Measurements from ENCODE around the gene NAV2. TPM values are rescaled to one million over a fixed set of nuclear protein-coding genes. Genes with fewer than 3 reads are reported as not detected.

The NAV2 gene
- total RNA-seq, 1 donor from 2014 or later: 9.6 TPM

GRCh38 chr11:20058749-20059458 lies 346.3 kb downstream of the NAV2 start:
- no peak overlapping the region for H3K4me2 ChIP-seq
- H3K4me1 Mint-ChIP-seq: no peaks in the 10 kb centered on the region
- H3K9ac ChIP-seq: no peak overlapping the region
- H3F3A ChIP-seq (ENCODE audit: low read depth): no peaks in the 10 kb centered on the region
- H2AFZ ChIP-seq (replicated peaks): no peak overlapping the region
- peaks cover 33% of the 10 kb centered on the region for H3K36me3 Mint-ChIP-seq
- no peaks in the 10 kb centered on the region for H3K79me2 ChIP-seq (ENCODE audit: low read depth)
- no peaks in the 10 kb centered on the region for H3K9me3 ChIP-seq (ENCODE audit: low read depth)
- no peak overlapping the region for H3K27ac ChIP-seq
- H3K27me3 Mint-ChIP-seq (ENCODE audit: insufficient read depth, low read depth): no peaks in the 10 kb centered on the region
- no peak overlapping the region for H3K27ac Mint-ChIP-seq
- no peak for DNase-seq (ENCODE audit: low spot score)
- no peaks in the 10 kb centered on the region for H4K20me1 ChIP-seq (ENCODE audit: low read depth)
- no peak overlapping the region for H3K4me3 ChIP-seq
- H3K4me1 ChIP-seq: no peaks in the 10 kb centered on the region
- H3K27me3 ChIP-seq: no peaks in the 10 kb centered on the region
- H3K36me3 ChIP-seq: peaks cover 6% of the 10 kb centered on the region
- no peaks in the 10 kb centered on the region for H3K9me3 Mint-ChIP-seq
- TF ChIP-seq EZH2 (IDR thresholded peaks at IDR 0.05) (no peak), EZH2phosphoT487 (IDR thresholded peaks at IDR 0.05) (no peak), CTCF (IDR thresholded peaks at IDR 0.05) (no peak)
- no peak overlapping the region for H3K4me3 Mint-ChIP-seq

GRCh38 chr11:20059587-20060021 lies 347.0 kb downstream of the NAV2 start:
- no peak for DNase-seq (ENCODE audit: low spot score)
- no peak overlapping the region for H3K4me3 Mint-ChIP-seq
- TF ChIP-seq EZH2 (IDR thresholded peaks at IDR 0.05): no peak
- TF ChIP-seq CTCF (IDR thresholded peaks at IDR 0.05): no peak
- no peaks in the 10 kb centered on the region for H3K4me1 Mint-ChIP-seq
- H3K9me3 Mint-ChIP-seq: no peaks in the 10 kb centered on the region
- no peak overlapping the region for H3K27ac Mint-ChIP-seq
- H3K27me3 ChIP-seq: no peaks in the 10 kb centered on the region
- H3K27me3 Mint-ChIP-seq (ENCODE audit: insufficient read depth, low read depth): no peaks in the 10 kb centered on the region
- H3K4me2 ChIP-seq: no peak overlapping the region
- no peaks in the 10 kb centered on the region for H3F3A ChIP-seq (ENCODE audit: low read depth)
- H3K9me3 ChIP-seq (ENCODE audit: low read depth): no peaks in the 10 kb centered on the region
- H3K27ac ChIP-seq: no peak overlapping the region
- H3K36me3 Mint-ChIP-seq: peaks cover 33% of the 10 kb centered on the region
- no peaks in the 10 kb centered on the region for H3K4me1 ChIP-seq
- no peak overlapping the region for H3K9ac ChIP-seq
- H4K20me1 ChIP-seq (ENCODE audit: low read depth): no peaks in the 10 kb centered on the region
- no peak overlapping the region for H3K4me3 ChIP-seq
- no peak overlapping the region for H2AFZ ChIP-seq (replicated peaks)
- peaks cover 2% of the 10 kb centered on the region for H3K36me3 ChIP-seq
- no peaks in the 10 kb centered on the region for H3K79me2 ChIP-seq (ENCODE audit: low read depth)

- Histone ChIP-seq H3K4me1 (no peaks in the 10 kb centered on the region), H3K27me3 (no peaks in the 10 kb centered on the region), H3K4me2 (no peak overlapping the region), H3K9ac (no peak overlapping the region), H3K36me3 (no peaks in the 10 kb centered on the region), H4K20me1 (ENCODE audit: low read depth) (no peaks in the 10 kb centered on the region), H3K9me3 (ENCODE audit: low read depth) (no peaks in the 10 kb centered on the region), H3K79me2 (ENCODE audit: low read depth) (no peaks in the 10 kb centered on the region), H3K4me3 (no peak overlapping the region), H3F3A (ENCODE audit: low read depth) (no peaks in the 10 kb centered on the region), H3K27ac (no peak overlapping the region), H2AFZ (replicated peaks) (no peak overlapping the region)
- H3K4me3 Mint-ChIP-seq: no peak overlapping the region
- no peak for DNase-seq (ENCODE audit: low spot score)
- peaks cover 30% of the 10 kb centered on the region for H3K36me3 Mint-ChIP-seq
- no peaks in the 10 kb centered on the region for H3K9me3 Mint-ChIP-seq
- TF ChIP-seq CTCF (IDR thresholded peaks at IDR 0.05): no peak
- TF ChIP-seq EZH2phosphoT487 (IDR thresholded peaks at IDR 0.05): no peak
- no peak for TF ChIP-seq EZH2 (IDR thresholded peaks at IDR 0.05)
- no peaks in the 10 kb centered on the region for H3K27me3 Mint-ChIP-seq (ENCODE audit: insufficient read depth, low read depth)
- H3K27ac Mint-ChIP-seq: no peak overlapping the region
- H3K4me1 Mint-ChIP-seq: no peaks in the 10 kb centered on the region
Observed at GRCh38 chr11:20060181-20060580, 347.5 kb downstream of the NAV2 start.

Data from neural progenitor cell (in vitro differentiated cells).